Gastroesophageal sphincter (tissue), 3 donors: ENCODE results near the gene CHST8.

Experiments
- POLR2AphosphoS5 ChIP-seq: sonication (generic); formaldehyde crosslinking; IDR thresholded peaks from one replicate; pipeline ENCODE4 v1.6.1; 2017; ENCODE audit warnings: antibody characterized with exemption
- TF ChIP-seq, protein P1 (sequence below), 4 experiments: fragments of 200-600 bp in 2 of 4; fragments of 450-650 bp in 2 of 4; sonication (generic) in 1 of 4; IDR thresholded peaks; one replicate each; pipeline ENCODE4 v1.5.1; 2017 to 2019; ENCODE audit warnings: antibody characterized with exemption in 4 of 4, mild to moderate bottlenecking in 2 of 4, moderate library complexity in 2 of 4

DNA sequence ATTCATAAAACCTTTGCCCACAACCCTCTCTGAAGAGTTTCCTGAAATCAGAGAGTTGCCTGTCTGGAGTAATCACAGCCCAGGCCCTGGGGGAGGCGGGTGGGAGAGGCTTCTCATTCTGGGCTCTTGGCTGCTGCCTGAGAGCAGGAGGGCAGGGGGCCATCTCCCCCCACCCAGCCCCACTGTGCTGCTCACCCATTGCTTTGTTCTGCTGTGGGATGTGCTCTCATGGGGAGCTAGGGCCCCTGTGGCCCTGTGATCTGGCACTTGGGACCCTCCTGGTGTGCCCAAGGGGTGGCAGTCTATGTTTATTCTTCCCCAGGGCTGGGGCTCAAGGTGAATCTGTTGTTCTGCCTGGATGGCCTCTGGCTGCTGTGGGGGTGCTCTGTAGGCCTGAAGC lies 181.0 kb downstream of the CHST8 start:
- TF ChIP-seq, protein P1, sequence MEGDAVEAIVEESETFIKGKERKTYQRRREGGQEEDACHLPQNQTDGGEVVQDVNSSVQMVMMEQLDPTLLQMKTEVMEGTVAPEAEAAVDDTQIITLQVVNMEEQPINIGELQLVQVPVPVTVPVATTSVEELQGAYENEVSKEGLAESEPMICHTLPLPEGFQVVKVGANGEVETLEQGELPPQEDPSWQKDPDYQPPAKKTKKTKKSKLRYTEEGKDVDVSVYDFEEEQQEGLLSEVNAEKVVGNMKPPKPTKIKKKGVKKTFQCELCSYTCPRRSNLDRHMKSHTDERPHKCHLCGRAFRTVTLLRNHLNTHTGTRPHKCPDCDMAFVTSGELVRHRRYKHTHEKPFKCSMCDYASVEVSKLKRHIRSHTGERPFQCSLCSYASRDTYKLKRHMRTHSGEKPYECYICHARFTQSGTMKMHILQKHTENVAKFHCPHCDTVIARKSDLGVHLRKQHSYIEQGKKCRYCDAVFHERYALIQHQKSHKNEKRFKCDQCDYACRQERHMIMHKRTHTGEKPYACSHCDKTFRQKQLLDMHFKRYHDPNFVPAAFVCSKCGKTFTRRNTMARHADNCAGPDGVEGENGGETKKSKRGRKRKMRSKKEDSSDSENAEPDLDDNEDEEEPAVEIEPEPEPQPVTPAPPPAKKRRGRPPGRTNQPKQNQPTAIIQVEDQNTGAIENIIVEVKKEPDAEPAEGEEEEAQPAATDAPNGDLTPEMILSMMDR (IDR thresholded peaks at IDR 0.05): no peak
- TF ChIP-seq POLR2AphosphoS5: no peak
